ENCODE results near the gene CCN6.
A peak's percentile ranks its signal among the peaks of the same experiment; 100 is the strongest.
"Not testable (repeated sequence)": the region's sequence is repeated elsewhere in the genome, so short reads cannot be mapped to it uniquely, and the experiment has no call there.

The CCN6 gene

GRCh38 chr6:112051251-112051740 lies 2.6 kb upstream of the CCN6 start:
- DNase-seq, result not testable (repeated sequence)

DNA sequence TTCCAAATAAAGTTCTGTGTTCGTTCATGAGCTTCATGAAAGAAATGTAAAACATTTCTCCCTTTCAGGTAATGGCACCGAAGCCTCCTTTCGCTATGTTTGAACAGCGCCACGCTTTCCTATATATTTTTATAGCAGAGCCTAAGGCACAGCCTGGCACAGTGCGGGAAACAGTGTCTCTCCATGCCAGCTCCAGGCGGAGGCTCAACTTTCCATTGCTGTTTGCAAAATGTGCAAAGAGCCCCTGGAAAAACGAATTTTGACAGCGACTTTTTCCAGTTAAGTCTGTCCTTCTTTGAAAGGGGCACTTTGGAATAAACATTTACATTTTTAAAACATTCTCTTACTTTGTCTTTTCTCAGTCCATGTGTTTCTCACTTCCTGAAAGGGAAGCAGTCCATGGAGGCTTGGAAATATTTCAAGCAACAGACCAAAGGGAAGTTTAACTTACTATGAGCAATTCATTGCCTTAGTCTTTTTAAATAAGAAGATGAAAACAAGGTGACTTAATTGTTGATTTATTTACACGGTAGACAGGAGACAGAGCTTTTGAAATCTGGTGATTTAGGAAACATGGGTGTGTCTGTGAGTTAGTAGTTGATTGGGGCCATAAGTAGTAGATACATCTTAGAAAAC lies 769 bp downstream of the CCN6 start:
- no peak for DNase-seq

GRCh38 chr6:112058243-112059032 lies 4.5 kb downstream of the CCN6 start:
- DNase-seq, result no peak

- no peak for DNase-seq
These were observed 7.7 kb downstream of the CCN6 start for GRCh38 chr6:112061605-112062004.

DNA sequence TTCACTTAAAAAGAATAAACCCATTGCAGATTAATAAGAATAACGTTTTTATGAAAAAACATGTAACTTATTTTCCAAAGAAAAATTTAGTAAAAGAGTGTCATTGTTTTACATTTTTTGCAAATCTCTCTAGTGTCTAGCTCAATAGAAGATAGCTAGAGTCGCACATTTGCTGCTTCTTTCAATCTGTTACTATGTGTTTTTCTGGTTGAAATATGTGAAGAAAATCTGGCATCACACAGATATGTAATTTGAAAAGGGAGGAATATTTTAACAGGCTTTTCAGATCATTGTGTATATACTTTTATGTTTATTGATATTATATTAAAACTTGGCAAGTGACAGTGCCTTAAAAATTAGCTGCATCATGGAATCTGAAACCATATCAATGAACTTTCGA lies 9.1 kb downstream of the CCN6 start:
- no peak for DNase-seq

DNA sequence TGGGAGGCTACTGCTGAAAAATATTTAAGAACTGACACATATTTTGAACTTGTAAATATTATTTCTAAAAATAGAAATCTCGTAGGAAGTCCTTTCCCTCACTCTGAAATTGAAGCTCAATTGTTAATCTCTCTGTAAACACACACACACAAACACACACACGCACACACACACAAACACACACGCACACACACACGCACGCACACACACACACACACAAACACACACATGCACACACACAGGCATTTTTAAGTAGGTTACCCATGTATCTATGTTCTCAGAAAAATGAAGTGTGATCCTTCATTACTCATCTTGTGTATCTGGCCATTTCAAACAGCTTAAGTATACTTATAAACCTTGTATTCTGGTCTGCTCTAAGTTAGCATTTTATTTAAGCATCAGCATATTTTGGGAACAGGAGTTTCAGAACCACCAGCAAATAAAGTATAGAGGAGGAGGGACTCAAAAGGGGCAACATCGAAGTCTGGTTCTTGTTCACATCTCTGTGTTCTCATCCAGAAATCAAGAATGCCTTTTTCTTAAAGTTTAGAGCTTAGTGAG lies 11.6 kb downstream of the CCN6 start:
- no peak for DNase-seq

DNA sequence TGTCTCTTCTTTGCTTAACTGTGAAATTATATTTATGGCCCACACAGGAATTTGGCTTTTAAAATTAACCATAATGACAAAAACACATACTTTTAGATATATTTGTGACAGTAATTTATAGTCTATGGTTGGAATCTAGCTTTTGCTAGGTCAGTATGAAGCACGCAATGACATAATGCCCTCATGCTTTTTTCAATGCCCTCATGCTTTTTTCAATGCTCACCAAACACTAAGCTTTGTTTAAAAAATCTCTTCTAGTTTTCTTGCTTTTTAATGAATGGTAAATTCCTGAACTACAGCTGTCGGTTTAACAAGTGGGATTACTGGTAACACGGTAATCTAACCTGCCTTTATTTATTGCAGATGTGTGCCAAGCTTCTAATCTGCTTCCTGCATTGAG lies 12.7 kb downstream of the CCN6 start:
- DNase-seq, result no peak

DNA sequence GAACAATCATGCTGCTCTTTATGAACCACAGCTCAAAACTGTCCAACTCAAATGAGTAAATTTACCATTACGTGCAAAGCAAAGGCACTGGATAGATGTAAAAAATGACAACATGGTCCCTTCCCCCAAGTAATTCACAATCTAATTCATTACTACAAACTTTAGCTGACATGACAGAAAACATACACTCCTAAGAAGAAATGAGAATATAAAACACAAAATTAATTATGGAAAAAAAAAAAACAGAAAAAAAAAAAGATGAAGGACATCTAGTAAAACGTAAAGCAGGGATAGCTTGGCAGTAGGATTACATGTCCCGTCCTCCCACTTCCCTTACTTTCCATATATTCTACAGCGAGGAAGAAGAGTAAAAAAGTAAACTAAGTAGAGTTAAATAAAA lies 27.7 kb downstream of the CCN6 start:
- DNase-seq, result no peak

DNA sequence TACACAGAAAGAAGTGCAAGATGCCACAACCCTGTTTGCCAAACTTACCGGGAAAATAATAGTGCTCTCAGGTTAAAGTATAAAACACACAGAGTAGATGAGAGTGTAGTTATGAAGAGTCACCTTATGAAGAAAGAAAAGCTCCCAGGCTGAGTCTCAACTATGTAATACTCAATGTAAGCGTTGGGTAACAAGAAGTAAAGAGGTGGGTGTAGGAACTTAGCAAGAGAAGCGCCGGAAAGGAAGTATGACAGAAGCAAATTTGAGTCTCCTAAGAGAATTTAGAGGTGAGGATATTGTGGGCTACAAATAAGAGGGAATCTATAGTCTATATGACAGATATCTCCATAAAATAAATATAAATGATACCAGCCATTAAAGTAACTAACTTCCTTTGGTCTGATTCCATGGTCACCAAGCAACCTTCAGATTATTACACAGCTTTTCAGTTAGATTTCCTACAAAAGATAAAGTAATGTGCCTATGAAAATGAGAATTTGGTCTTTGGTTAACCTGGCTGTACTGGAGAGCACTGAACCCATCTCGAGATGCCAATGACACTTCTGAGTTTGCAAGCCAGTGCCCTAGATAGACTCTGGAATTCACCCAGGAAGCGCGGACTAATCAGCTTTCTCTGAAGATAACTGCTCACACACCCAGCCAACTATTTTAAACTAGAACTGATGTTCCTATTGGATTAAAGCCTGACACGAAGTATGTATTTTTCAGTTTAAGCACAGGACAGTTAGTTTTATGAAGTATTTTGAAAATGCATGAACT lies 31.6 kb downstream of the CCN6 start:
- no peak for DNase-seq

DNA sequence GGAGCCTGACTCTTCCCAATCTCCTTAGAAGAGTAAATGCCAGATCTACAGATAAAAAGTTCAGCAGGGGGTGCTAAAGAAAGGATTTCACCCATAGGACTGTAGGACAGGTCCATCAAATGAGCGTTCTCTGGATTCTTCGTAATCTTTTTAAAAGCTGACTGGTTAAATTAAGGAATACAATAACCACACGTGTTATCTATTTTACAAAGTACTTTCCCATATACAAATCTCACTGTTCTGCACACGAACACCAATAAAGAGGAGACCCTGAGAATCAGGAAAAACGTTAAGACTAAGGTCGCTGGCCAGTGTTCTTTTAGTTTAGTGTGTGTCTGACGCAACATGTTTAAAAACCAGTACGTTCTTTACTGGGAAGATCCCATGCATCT lies 32.8 kb downstream of the CCN6 start:
- DNase-seq, result peak in 1 of 2 experiments; percentile 18

DNA sequence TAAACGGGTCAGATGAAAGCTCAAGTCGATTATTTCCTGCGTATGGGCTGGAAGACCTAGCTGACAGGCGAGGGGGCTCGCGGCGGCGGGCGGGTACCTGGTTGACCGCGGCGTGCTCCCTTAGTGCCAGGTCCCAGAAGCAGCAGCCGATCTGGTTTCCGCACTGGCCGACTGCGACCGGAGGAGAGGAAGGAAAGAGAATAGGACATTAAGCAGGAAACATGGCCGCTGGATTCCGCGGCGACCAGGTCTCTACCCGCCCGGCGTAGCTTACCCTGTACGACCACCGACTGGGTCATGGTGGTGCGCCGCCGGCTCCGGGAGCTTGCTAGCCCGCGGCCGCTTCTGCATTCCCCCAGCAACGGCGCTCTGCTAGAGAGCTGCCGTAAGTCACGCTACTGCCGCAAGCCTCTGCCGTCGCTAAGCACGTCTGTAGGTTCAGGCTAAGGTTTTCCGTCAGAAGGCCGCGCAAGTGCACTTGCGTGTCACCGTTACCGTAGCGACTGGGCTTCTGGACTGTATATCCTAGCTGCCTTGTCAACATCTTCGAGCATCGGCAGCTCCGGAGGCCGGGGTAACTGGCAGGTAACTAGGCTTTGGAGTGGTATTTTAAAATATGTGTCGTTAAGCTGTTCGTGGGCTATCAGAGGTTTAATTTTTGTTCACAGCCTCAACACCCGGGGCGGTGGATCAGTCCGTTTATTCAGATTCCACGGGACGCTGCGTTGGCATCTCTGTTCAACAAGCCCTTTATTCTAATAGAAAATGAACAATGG lies 33.4 kb downstream of the CCN6 start, which contains the start of the genes FAM229B and TUBE1:
FAM229B (plus strand) TSS at position 456 of the 776 bp plus-strand sequence. CDS start 11,693 bp downstream, outside the sequence.
TUBE1 (minus strand) TSS at position 347 of the 776 bp plus-strand sequence; CDS start at position 299, 48 bp downstream.
- peak; percentile 83 to 89 for DNase-seq

- DNase-seq, result no peak
These were observed 34.0 kb downstream of the CCN6 start for GRCh38 chr6:112087916-112088315.

GRCh38 chr6:112096901-112097300 lies 43.0 kb downstream of the CCN6 start:
- no peak for DNase-seq

DNA sequence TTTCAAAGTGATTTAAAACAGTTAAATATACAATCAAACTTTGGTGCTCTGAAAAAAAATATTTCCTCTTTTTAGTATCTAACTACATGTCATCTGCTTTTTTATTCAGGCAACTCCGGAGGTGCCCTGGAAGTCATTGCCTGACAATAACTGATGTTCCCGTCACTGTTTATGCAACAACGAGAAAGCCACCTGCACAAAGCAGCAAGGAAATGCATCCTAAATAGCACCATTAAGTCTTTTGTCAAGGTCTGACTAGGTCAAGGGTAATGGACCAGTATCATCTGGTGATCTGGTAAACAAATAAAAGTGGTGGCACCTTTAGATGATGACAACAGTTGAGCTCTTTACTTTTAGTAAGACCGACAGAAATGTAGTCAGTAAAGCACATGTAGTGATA lies 46.7 kb downstream of the CCN6 start:
- no peak for DNase-seq

GRCh38 chr6:112106026-112106425 lies 52.1 kb downstream of the CCN6 start:
- DNase-seq, result not testable (repeated sequence)

DNA sequence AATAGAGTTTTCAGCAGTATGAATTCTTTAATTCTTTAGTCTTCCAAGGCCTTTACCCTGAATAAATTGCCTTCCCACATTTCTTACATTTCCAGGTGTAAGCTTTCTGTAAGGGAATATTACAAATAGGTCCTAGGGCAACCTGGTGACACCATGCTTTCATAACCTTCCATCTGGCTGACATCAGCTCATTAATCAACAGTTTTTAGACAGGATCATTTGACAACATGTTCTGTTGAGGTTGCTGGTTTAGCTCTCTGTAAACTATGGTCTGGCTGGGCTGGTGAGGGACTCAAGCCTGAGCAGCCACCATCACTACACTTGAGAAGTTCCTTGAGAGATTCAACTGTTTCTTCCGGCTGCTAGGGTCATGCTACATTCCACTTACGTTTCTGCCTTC lies 52.7 kb downstream of the CCN6 start:
- no peak for DNase-seq

- DNase-seq, result no peak
These were observed 55.4 kb downstream of the CCN6 start for GRCh38 chr6:112109262-112109661.

DNA sequence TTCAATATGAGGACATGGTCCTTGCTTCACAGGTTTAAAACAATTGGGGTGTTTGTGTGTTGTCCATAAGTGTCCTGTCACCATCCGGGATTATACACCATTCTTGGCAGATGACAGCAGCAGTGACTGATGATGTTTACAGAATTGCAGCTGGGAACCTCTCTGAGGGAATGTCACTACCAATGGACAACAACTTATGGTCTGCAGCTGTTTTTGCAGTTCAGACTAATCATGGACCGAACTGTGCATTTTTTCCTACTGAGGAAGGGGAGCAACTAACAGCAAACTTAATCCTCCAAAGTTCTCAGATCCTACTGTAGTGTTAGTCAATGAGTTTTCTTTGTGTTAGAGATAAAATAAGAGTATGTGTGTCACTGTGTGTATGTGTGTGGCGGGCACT lies 59.5 kb downstream of the CCN6 start:
- no peak for DNase-seq

- no peak for DNase-seq
These were observed 60.0 kb downstream of the CCN6 start for GRCh38 chr6:112113918-112114317.

GRCh38 chr6:112114577-112115223 lies 60.8 kb downstream of the CCN6 start:
- DNase-seq, result no peak

DNA sequence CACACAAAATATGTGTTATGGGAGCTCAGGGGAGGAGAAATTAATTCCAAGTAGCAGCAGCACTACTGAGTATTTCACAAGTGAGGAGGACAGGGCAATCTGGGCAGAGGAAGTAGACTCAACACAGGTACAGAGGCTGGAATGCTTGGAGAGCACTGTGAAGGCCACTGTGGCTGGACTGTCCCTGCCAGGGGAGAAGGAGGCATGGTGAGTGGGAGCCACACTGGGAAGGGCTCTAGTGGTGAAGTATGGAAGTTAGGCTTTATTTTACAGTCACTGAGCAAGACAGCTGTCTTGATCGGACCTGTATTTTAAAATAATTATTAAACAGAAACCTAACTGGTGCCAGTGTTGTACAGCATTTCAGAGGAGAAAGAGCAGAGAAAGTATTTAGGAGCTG lies 62.3 kb downstream of the CCN6 start:
- DNase-seq, result no peak

DNA sequence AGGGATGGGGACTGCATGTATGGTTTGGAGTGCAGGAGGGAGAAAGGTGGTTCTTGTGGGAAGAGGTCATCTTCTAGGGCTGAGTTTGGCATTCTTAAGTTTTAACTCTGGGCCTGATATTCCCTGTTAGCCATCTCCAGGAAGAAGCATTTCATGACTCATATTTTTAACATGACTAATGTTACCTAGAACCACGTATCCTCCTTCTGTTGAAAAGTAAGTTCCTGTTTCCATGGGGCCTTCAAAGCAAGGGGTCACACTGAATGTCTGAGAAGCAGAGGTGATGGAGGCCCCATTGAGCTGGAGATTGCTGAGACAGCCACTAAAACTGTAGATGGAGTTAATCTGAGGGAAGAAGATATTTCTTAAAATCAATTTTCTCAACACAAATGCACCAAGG lies 63.6 kb downstream of the CCN6 start:
- DNase-seq, result no peak
